ENCODE data around the gene CLPTM1L. TPM values are rescaled to one million over a fixed set of nuclear protein-coding genes. Genes with fewer than 3 reads are reported as not detected.
A peak's percentile ranks its signal among the peaks of the same experiment; 100 is the strongest.

CLPTM1L gene
- polyA plus RNA-seq, 2 of the 4 experiments (the other 2 are of a cell fraction), result 171 to 173 TPM

DNA sequence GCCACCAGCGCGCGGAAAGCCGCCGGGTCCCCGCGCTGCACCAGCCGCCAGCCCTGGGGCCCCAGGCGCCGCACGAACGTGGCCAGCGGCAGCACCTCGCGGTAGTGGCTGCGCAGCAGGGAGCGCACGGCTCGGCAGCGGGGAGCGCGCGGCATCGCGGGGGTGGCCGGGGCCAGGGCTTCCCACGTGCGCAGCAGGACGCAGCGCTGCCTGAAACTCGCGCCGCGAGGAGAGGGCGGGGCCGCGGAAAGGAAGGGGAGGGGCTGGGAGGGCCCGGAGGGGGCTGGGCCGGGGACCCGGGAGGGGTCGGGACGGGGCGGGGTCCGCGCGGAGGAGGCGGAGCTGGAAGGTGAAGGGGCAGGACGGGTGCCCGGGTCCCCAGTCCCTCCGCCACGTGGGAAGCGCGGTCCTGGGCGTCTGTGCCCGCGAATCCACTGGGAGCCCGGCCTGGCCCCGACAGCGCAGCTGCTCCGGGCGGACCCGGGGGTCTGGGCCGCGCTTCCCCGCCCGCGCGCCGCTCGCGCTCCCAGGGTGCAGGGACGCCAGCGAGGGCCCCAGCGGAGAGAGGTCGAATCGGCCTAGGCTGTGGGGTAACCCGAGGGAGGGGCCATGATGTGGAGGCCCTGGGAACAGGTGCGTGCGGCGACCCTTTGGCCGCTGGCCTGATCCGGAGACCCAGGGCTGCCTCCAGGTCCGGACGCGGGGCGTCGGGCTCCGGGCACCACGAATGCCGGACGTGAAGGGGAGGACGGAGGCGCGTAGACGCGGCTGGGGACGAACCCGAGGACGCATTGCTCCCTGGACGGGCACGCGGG, 49.9 kb downstream of the CLPTM1L start, which contains the start of gene TERT:
TSS of gene TERT (minus strand) at position 234 of the 815 bp plus-strand sequence. CDS start at position 155, 79 bp downstream.
- CTCF ChIA-PET, result interaction anchor here (1.5 kb wide), 1 partner anchor 8 kb away, joined by 3 read pairs; no protein-coding TSS in a partner anchor
- ATAC-seq, result peak; percentile 73 to 85
- Histone ChIP-seq H3K27ac (peak within 1 kb of the TSS; percentile 74 to 89), H3K9me3 (no peaks in the 10 kb centered on the region), H3K4me1 (peaks cover 8% of the 10 kb centered on the region; the same call in 1 of the 3 replicates), H3K4me3 (peak within 1 kb of the TSS; percentile 73), H3K4me2 (peak within 1 kb of the TSS; percentile 99)
- DNase-seq (ENCODE audit: low read depth in 1 of 2, low spot score in 1 of 2), result peak; percentile 48 to 63
- no peak for TF ChIP-seq NPAS2 (CRISPR knock-in tag; IDR thresholded peaks at IDR 0.05; ENCODE audit: borderline replicate concordance)
- TF ChIP-seq KDM1A (IDR thresholded peaks at IDR 0.05; ENCODE audit: low read depth), result no peak
- TF ChIP-seq HEYL (CRISPR knock-in tag; IDR thresholded peaks at IDR 0.05), result no peak
- TF ChIP-seq, protein P1, sequence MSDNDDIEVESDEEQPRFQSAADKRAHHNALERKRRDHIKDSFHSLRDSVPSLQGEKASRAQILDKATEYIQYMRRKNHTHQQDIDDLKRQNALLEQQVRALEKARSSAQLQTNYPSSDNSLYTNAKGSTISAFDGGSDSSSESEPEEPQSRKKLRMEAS (IDR thresholded peaks at IDR 0.05), result peak; percentile 89
- no peak for TF ChIP-seq HOXB13 (CRISPR knock-in tag; IDR thresholded peaks at IDR 0.05; ENCODE audit: low read depth)
- TF ChIP-seq, protein P2, sequence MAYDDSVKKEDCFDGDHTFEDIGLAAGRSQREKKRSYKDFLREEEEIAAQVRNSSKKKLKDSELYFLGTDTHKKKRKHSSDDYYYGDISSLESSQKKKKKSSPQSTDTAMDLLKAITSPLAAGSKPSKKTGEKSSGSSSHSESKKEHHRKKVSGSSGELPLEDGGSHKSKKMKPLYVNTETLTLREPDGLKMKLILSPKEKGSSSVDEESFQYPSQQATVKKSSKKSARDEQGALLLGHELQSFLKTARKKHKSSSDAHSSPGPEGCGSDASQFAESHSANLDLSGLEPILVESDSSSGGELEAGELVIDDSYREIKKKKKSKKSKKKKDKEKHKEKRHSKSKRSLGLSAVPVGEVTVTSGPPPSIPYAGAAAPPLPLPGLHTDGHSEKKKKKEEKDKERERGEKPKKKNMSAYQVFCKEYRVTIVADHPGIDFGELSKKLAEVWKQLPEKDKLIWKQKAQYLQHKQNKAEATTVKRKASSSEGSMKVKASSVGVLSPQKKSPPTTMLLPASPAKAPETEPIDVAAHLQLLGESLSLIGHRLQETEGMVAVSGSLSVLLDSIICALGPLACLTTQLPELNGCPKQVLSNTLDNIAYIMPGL (CRISPR knock-in tag; IDR thresholded peaks at IDR 0.05; ENCODE audit: borderline replicate concordance), result no peak
- TF ChIP-seq, protein P3, sequence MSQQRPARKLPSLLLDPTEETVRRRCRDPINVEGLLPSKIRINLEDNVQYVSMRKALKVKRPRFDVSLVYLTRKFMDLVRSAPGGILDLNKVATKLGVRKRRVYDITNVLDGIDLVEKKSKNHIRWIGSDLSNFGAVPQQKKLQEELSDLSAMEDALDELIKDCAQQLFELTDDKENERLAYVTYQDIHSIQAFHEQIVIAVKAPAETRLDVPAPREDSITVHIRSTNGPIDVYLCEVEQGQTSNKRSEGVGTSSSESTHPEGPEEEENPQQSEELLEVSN (IDR thresholded peaks at IDR 0.05; ENCODE audit: borderline replicate concordance, low read depth), result peak; percentile 84
- TF ChIP-seq, protein P4, sequence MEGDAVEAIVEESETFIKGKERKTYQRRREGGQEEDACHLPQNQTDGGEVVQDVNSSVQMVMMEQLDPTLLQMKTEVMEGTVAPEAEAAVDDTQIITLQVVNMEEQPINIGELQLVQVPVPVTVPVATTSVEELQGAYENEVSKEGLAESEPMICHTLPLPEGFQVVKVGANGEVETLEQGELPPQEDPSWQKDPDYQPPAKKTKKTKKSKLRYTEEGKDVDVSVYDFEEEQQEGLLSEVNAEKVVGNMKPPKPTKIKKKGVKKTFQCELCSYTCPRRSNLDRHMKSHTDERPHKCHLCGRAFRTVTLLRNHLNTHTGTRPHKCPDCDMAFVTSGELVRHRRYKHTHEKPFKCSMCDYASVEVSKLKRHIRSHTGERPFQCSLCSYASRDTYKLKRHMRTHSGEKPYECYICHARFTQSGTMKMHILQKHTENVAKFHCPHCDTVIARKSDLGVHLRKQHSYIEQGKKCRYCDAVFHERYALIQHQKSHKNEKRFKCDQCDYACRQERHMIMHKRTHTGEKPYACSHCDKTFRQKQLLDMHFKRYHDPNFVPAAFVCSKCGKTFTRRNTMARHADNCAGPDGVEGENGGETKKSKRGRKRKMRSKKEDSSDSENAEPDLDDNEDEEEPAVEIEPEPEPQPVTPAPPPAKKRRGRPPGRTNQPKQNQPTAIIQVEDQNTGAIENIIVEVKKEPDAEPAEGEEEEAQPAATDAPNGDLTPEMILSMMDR (IDR thresholded peaks at IDR 0.05), result no peak
- no peak for TF ChIP-seq EHMT2 (IDR thresholded peaks at IDR 0.05; ENCODE audit: low read depth)
- no peak for TF ChIP-seq MYC (IDR thresholded peaks at IDR 0.05; ENCODE audit: borderline replicate concordance, low read length)
- no peak for TF ChIP-seq HOXA7 (CRISPR knock-in tag; IDR thresholded peaks at IDR 0.05)
- peak; percentile 33 for TF ChIP-seq POLR2A (IDR thresholded peaks at IDR 0.05; ENCODE audit: low read length)
- TF ChIP-seq JUN (IDR thresholded peaks at IDR 0.05), result peak in 1 of 2 experiments; percentile 31; a peak in 1 of 5 replicates
- POLR2A ChIA-PET, result no interaction called here
- WGBS (ENCODE audit: missing lambda C conversion rate), result 64% methylated on average over 37 of the region's 102 CpGs
- FAIRE-seq, result no peak

DNA sequence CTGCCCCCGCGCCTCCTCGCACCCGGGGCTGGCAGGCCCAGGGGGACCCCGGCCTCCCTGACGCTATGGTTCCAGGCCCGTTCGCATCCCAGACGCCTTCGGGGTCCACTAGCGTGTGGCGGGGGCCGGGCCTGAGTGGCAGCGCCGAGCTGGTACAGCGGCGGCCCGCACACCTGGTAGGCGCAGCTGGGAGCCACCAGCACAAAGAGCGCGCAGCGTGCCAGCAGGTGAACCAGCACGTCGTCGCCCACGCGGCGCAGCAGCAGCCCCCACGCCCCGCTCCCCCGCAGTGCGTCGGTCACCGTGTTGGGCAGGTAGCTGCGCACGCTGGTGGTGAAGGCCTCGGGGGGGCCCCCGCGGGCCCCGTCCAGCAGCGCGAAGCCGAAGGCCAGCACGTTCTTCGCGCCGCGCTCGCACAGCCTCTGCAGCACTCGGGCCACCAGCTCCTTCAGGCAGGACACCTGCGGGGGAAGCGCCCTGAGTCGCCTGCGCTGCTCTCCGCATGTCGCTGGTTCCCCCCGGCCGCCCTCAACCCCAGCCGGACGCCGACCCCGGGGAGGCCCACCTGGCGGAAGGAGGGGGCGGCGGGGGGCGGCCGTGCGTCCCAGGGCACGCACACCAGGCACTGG, 50.6 kb downstream of the CLPTM1L start:
- TF ChIP-seq, protein P1 (IDR thresholded peaks at IDR 0.05), result peak; percentile 9; the same call in 1 of the 2 replicates
- TF ChIP-seq, protein P5, sequence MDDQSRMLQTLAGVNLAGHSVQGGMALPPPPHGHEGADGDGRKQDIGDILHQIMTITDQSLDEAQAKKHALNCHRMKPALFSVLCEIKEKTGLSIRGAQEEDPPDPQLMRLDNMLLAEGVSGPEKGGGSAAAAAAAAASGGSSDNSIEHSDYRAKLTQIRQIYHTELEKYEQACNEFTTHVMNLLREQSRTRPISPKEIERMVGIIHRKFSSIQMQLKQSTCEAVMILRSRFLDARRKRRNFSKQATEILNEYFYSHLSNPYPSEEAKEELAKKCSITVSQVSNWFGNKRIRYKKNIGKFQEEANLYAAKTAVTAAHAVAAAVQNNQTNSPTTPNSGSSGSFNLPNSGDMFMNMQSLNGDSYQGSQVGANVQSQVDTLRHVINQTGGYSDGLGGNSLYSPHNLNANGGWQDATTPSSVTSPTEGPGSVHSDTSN (IDR thresholded peaks at IDR 0.05), result no peak
- FAIRE-seq (no peak), ATAC-seq (peak; percentile 33 to 56; a peak in 4 of 6 replicates), DNase-seq (ENCODE audit: low read depth in 1 of 2, low spot score in 1 of 2) (peak in 1 of 2 experiments; percentile 26)
- Histone ChIP-seq H3K4me3 (peak overlapping the region; percentile 73), H3K27ac (peak overlapping the region; percentile 74 to 89), H3K4me2 (peak overlapping the region; percentile 99), H3K4me1 (peaks cover 8% of the 10 kb centered on the region; the same call in 1 of the 3 replicates), H3K9me3 (no peaks in the 10 kb centered on the region)
- 94% methylated on average over 15 of the region's 69 CpGs for WGBS (ENCODE audit: missing lambda C conversion rate)
- ChIA-PET POLR2A (no interaction called here), CTCF (interaction anchor here (1.5 kb wide), 1 partner anchor 9 kb away, joined by 3 read pairs; no protein-coding TSS in a partner anchor)
